K562 (cell line): Measurements from ENCODE around the gene DMD. TPM values are rescaled to one million over a fixed set of nuclear protein-coding genes. Genes with fewer than 3 reads are reported as not detected.

Experiments
- BRF2 ChIP-seq: IDR thresholded peaks from 3 replicates; pipeline ENCODE4 v1.6.1; 2011; ENCODE audit warnings: borderline replicate concordance, mild to moderate bottlenecking; ENCODE audit not compliant: insufficient read length, insufficient read depth
- RFX5 ChIP-seq: IDR thresholded peaks from 2 replicates; pipeline ENCODE4 v1.6.1; 2011; ENCODE audit warnings: low read depth, mild to moderate bottlenecking, improper control_type of control experiment, low read length
- ZBTB43 ChIP-seq: sonication (generic); formaldehyde crosslinking; IDR thresholded peaks from 2 replicates; pipeline ENCODE4 v1.8.0; 2023; ENCODE audit warnings: mild to moderate bottlenecking, missing genetic modification reagents
- ZNF551 ChIP-seq: fragments of 250-450 bp; sonication (Bioruptor Pico); IDR thresholded peaks from 2 replicates; pipeline ENCODE4 v1.5.0; 2021; ENCODE audit warnings: mild to moderate bottlenecking, moderate library complexity
- ZNF592 ChIP-seq: fragments of 450-650 bp; IDR thresholded peaks from 2 replicates; pipeline ENCODE4 v1.6.1; 2017; ENCODE audit warnings: antibody characterized with exemption, mild to moderate bottlenecking
- polyA plus RNA-seq, 8 experiments: library from polyadenylated mRNA; depleted of rRNA in 4 of 8; stranded (reverse) in 5 of 8; unstranded in 3 of 8; fragments of >200 nt; fragmentation: Nextera tagmentation in 2 of 8; fragmentation: Illumina TruSeq in 1 of 8; extraction: Ambion mirVana in 2 of 8; extraction: Trizol in 1 of 8; gene quantifications; 2 replicates each; pipeline versions ENCODE4 v1.2.1 to v1.2.3, GENCODE V29; 2011 to 2014; ENCODE audit warnings: inconsistent platforms in 1 of 8, missing spikeins in 1 of 8
- total RNA-seq, 7 experiments: library from RNA; depleted of rRNA in 6 of 7; stranded (reverse); fragments of >200 nt in 6 of 7; fragmentation: Illumina TruSeq in 2 of 7; extraction: Trizol in 2 of 7; gene quantifications; 2 replicates each; pipeline versions ENCODE4 v1.2.1 to v1.2.3, GENCODE V29; 2011 to 2021; ENCODE audit warnings: low replicate concordance in 1 of 7

The DMD gene
- total and polyA plus RNA-seq, 9 of the 15 experiments (the other 6 are each of a cell fraction or from before 2014, with no cell fraction given): 3.8 to 20.4 (median 11.4) TPM

- TF ChIP-seq BRF2 (no peak), RFX5 (no peak), ZBTB43 (no peak), ZNF551 (CRISPR knock-in tag) (no peak), ZNF592 (no peak)
- TF ChIP-seq, all 486 proteins: peak for 0
Measured at GRCh38 chrX:33045245-33045644, 166.1 kb downstream of the DMD start (continued).
